NCI-H2196 (cell line): ENCODE results near the gene MED22.
"Not testable (repeated sequence)": the region's sequence is repeated elsewhere in the genome, so short reads cannot be mapped to it uniquely, and the experiment has no call there.

Source experiments
- DNase-seq: peaks from one replicate; lab custom pipeline; 2025; ENCODE audit not compliant: unreplicated experiment; lab: John Stamatoyannopoulos, UW

Gene MED22

DNA sequence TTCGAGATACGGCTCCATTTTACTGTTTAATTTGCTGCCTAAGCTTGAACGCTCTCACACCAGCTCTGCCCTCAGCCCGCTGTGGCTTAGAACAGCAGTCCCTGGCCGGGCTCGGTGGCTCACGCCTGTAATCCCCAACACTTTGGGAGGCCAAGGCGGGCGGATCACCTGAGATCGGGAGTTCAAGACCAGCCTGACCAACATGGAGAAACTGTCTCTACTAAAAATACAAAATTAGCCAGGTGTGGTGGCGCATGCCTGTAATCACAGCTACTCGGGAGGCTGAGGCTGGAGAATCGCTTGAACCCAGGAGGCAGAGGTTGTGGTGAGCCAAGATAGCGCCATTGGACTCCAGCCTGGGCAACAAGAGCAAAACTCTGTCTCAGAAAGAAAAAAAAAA lies 29.3 kb upstream of the MED22 start:
- DNase-seq: not testable (repeated sequence)

DNA sequence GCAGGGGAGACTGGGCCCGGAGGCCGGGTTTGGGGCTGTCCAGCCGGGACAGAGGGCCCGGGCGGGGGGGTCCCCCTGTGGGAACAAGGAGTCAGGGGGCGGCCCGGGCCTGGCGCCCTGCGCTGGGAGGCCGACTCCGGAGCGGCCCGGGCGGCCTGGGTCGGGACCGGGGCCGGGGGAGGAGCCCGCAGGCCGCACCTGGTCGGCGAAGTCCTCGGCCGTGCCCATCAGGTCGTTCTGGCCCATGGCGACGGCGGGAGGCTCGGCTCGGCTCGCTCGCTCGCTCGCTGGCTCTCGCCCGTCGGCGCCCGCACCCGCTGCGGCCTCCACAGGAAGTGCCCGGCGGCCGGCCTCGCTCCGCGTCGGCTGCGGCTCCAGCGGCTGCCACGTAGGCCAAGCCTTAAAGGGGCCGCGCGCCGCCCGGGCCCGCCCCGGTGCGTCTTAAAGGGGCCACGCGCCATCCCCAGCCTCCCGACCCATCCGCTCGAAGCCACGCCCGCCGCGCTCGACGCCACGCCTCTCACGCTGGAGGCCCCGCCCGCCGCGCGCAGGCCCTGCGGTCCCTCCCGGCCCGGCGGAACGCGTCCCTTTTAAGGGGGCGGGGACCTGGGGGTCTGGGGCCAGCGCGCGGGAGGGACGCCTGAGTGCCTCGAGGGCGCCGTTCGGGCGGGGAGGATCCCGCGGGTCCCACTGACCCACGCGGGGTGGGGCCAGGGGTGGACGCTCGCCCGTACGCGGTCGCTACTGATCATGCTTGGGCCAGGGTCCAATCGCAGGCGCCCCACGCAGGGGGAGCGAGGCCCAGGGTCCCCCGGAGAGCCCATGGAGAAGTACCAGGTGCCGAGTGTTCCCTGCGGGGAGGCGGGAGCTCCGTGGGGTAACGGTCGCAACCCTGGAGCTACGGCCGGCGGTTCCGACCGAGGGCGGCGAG lies 28.1 kb upstream of the MED22 start, which contains the start of the genes STKLD1 and SURF4:
Gene STKLD1 (plus strand): TSS at position 643 of the 931 bp plus-strand sequence. CDS start 108 bp downstream, at position 751.
Gene SURF4 (minus strand): TSS at position 337 of the 931 bp plus-strand sequence. CDS start 91 bp downstream, at position 246.
- DNase-seq: peak; percentile 96

DNA sequence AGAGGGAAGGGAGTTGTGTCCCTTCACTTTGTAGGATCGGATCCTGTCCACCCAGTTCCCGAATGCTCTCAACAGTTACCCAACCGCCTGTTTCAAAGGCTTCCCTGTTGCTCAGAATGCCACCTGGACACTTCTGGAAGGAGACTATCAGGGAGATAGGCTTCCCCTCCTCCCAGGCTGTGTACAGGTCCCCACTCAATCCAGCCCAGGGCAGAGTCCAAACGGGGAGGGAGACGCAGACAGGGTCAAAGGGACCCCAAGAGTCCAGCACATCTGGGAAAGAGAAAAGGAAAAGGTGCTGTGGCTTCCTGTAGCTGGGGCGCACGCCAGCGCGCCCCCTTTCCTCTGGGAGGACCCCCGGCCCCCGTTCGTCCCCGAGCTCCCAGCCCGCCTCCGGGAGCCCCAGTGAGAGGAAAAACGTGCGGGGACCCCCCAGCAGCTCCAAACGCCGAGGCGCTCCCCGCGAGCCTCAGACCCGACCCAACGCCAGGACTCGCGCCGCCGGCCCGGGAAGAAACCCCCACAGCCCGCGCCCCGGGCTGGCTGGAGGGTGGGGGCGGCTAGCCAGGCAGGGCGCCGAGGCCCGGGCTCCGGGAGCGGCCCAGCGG lies 27.3 kb upstream of the MED22 start:
- DNase-seq: no peak

GRCh38 chr9:133374612-133375115 lies 26.7 kb upstream of the MED22 start:
- DNase-seq: no peak

DNA sequence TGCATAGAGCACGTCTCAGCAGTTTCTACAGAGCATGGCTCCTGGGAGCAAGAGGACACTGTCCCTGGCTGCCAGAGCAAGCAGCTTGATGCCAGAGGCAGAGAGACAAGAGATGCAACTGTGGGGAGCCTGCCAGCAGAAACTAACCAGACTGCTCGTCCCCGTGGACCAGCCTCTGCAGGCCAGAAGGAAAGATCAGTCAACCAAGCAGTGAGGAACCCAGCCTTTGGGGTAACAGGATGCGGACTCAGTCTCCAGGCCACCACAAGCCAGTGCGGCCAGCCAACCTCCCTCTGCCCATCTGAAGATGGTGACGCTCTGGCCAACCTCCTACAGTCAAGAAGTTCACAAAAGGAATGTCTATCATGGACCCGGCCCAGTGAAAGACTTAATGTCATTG lies 24.2 kb upstream of the MED22 start:
- no peak for DNase-seq

DNA sequence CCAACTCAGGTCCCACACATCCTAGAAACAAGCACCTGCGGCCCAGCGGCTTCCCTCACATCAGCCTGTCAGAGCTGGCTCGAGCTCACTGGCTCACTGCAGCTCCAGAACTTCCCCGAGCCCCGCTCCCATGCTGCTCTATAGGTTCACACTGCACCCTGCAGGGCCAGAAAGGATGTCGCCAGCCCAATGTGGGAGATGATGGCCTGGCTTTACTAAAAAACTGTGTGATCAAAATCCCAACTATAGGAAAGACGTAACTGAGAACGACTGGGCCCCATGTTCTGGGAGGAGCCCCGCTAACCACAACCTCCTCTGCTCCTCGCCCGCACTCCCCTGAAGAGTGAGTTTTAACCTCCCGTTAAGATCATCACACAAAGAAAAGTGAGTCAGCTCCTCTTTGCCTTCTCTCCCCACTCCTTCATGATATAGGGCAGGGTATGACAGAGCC lies 23.4 kb upstream of the MED22 start:
- DNase-seq: no peak

- no peak for DNase-seq
Observed at GRCh38 chr9:133370685-133371084, 22.8 kb upstream of the MED22 start.

GRCh38 chr9:133369933-133370332 lies 22.0 kb upstream of the MED22 start:
- no peak for DNase-seq

DNA sequence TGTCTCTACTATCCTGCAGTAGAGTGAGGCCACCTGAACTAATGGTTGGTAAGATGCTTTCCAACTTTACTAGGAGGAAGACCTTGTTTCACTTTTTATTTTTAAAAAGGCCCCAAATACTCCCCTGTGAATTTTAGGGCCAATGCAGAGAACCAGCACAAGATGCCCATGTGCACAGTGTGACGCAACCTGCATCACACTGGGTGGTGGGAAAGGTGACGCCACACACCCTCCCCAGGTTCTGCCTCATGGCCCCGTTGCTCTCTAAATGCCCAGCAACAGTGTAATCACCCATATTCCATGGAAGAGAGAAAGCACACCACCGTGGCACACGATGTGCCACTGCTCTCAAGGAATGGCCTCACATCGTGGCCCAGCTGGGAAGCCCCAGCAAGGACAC lies 21.5 kb upstream of the MED22 start:
- DNase-seq: no peak

DNA sequence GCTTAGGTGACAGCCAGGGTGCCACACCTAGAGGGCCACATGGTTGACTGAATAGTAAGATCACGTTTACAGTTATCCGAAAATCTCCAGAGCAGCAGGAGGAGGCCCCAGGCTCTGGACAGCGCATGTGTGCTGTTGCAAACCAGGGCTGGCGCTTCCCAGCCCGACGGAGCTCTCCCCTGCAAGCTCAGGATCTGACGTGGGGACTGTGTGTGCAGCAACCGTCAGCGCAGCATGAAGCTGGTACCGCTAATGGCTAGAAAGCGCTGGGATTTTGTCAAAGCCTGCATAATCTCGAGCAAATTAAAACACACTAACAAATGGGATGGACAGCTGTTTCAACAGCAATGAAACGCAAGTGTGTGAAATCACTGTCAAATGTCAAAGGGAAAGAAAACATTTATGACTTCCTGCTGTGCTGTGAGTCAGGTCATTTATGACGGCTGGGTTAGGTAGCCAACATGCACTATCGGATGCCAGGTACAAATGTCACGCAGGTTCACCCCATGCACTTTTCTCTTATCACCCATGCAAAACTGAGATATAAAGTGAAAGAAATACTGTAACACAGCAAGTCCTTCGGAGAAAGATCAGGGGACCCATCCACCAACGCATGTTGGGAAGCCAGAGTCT lies 20.4 kb upstream of the MED22 start:
- peak; percentile 49 for DNase-seq

DNA sequence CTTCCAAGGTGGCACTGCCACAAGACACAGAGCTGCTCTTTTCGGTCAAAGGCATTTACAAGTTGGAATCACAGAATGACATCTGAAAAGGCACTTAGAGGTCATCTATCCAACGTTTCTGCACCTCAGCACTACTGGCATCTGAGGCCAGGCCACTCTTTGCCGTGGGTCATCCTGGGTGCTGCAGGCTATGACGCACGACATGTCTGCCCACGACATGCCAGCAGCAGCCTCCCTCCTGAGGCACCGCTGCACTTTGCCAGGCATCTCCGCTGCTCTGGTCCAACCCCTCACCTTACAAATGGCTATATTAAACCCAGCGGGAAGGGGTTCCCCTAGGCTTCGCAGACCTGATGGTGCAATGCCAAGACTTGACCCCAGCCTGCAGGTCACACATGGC lies 19.8 kb upstream of the MED22 start:
- no peak for DNase-seq

GRCh38 chr9:133367221-133367620 lies 19.3 kb upstream of the MED22 start:
- no peak for DNase-seq

DNA sequence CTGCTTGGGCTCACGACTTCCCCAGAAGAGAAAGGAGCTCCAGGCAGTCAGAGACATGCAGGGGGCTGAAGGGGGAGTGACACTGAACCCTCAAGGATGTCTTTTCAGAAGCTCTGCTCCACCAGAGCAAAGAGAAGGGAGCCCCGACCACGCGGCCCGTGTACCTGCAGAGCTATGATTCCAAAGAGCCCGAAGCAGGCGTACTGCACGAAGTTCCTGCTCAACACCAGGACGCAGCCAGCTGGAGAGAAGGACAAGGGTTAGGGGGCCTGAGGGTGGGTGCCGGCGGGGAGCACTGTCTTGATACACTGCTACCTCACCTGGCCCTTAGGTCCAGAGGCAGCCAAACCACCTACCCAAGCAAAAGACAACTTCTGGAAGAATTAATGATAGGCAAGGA lies 18.5 kb upstream of the MED22 start:
- no peak for DNase-seq

DNA sequence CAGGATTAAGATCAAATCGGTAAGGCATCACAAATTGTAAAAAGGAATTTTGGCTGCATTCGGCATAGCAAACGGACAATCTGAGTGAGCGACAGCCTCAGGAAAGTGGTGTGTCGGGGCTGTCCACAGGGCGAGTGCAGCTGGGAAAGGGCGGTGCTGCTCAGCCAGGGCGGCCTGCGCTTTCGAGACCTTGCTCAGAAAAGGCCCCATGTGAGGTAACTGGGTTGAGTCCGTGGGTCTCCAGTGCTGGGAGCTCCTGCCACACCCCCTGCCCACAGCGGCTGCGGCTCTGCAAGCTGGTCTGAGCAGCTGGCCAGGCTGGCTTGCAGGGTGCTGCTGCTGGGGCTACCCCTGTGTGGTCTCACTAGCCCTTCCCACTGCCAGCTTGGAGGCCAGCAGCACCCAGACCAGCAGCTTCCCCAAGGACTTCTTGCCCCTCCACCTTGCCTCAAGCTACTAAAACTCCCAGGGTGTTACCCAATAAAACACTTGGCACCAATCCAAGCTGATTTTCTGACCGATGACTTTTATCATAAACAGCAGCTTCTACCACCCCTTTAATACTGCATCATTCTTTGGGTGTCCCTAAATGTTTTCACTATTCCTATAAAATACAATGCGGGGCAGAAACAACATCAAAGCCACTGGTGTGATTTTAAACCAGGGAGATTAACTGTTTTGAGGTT lies 14.6 kb upstream of the MED22 start:
- peak; percentile 8 for DNase-seq

- DNase-seq: no peak
Observed at GRCh38 chr9:133361507-133362092, 13.7 kb upstream of the MED22 start.

- DNase-seq: no peak
Observed at GRCh38 chr9:133360400-133361393, 12.8 kb upstream of the MED22 start.

- DNase-seq: peak; percentile 22
Observed at GRCh38 chr9:133359399-133360175, 11.7 kb upstream of the MED22 start.

- DNase-seq: no peak
Observed at GRCh38 chr9:133357656-133358055, 9.7 kb upstream of the MED22 start.
